Measurements from ENCODE around the gene ANO2.

DNA sequence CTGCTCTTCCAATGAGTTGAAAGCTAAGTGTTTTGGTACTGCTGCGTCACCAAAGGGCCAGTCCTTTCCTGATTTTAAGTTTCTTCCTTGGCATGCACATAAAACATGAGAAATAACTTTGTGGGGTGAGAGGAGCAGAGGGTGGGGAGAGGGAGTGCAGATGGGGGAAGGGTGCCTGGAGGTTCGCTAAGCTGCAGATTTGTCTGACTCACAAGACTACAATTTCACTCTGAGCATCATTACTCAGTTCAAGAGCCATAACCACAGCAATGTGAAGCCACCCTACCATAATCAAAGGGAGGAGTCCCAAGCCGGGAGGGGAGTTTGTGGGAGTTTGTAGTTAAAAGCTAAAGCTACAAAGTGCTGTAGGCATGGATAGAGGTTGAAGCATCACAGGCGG lies 136.1 kb downstream of the ANO2 start:
- TF ChIP-seq, protein P1, sequence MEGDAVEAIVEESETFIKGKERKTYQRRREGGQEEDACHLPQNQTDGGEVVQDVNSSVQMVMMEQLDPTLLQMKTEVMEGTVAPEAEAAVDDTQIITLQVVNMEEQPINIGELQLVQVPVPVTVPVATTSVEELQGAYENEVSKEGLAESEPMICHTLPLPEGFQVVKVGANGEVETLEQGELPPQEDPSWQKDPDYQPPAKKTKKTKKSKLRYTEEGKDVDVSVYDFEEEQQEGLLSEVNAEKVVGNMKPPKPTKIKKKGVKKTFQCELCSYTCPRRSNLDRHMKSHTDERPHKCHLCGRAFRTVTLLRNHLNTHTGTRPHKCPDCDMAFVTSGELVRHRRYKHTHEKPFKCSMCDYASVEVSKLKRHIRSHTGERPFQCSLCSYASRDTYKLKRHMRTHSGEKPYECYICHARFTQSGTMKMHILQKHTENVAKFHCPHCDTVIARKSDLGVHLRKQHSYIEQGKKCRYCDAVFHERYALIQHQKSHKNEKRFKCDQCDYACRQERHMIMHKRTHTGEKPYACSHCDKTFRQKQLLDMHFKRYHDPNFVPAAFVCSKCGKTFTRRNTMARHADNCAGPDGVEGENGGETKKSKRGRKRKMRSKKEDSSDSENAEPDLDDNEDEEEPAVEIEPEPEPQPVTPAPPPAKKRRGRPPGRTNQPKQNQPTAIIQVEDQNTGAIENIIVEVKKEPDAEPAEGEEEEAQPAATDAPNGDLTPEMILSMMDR (IDR thresholded peaks at IDR 0.05; ENCODE audit: low read depth, low read length, missing input control): no peak
- no peak for TF ChIP-seq JUND (IDR thresholded peaks at IDR 0.05)
- TF ChIP-seq FOXA2 (IDR thresholded peaks at IDR 0.05): no peak
- TF ChIP-seq, protein P2, sequence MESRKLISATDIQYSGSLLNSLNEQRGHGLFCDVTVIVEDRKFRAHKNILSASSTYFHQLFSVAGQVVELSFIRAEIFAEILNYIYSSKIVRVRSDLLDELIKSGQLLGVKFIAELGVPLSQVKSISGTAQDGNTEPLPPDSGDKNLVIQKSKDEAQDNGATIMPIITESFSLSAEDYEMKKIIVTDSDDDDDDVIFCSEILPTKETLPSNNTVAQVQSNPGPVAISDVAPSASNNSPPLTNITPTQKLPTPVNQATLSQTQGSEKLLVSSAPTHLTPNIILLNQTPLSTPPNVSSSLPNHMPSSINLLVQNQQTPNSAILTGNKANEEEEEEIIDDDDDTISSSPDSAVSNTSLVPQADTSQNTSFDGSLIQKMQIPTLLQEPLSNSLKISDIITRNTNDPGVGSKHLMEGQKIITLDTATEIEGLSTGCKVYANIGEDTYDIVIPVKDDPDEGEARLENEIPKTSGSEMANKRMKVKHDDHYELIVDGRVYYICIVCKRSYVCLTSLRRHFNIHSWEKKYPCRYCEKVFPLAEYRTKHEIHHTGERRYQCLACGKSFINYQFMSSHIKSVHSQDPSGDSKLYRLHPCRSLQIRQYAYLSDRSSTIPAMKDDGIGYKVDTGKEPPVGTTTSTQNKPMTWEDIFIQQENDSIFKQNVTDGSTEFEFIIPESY (IDR thresholded peaks at IDR 0.05): no peak
- no peak for TF ChIP-seq YY1 (IDR thresholded peaks at IDR 0.05)
- TF ChIP-seq TAF1 (conservative IDR thresholded peaks at IDR 0.05): no peak
- TF ChIP-seq, protein P3, sequence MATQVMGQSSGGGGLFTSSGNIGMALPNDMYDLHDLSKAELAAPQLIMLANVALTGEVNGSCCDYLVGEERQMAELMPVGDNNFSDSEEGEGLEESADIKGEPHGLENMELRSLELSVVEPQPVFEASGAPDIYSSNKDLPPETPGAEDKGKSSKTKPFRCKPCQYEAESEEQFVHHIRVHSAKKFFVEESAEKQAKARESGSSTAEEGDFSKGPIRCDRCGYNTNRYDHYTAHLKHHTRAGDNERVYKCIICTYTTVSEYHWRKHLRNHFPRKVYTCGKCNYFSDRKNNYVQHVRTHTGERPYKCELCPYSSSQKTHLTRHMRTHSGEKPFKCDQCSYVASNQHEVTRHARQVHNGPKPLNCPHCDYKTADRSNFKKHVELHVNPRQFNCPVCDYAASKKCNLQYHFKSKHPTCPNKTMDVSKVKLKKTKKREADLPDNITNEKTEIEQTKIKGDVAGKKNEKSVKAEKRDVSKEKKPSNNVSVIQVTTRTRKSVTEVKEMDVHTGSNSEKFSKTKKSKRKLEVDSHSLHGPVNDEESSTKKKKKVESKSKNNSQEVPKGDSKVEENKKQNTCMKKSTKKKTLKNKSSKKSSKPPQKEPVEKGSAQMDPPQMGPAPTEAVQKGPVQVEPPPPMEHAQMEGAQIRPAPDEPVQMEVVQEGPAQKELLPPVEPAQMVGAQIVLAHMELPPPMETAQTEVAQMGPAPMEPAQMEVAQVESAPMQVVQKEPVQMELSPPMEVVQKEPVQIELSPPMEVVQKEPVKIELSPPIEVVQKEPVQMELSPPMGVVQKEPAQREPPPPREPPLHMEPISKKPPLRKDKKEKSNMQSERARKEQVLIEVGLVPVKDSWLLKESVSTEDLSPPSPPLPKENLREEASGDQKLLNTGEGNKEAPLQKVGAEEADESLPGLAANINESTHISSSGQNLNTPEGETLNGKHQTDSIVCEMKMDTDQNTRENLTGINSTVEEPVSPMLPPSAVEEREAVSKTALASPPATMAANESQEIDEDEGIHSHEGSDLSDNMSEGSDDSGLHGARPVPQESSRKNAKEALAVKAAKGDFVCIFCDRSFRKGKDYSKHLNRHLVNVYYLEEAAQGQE (IDR thresholded peaks at IDR 0.05): no peak
- TF ChIP-seq SP1 (IDR thresholded peaks at IDR 0.05): no peak
- TF ChIP-seq, protein P4, sequence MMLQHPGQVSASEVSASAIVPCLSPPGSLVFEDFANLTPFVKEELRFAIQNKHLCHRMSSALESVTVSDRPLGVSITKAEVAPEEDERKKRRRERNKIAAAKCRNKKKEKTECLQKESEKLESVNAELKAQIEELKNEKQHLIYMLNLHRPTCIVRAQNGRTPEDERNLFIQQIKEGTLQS (IDR thresholded peaks at IDR 0.05): no peak

Measured in liver (tissue), 3 donors.